Neural progenitor cell (in vitro differentiated cells): ENCODE data around the gene GABARAPL2. TPM values are rescaled to one million over a fixed set of nuclear protein-coding genes. Genes with fewer than 3 reads are reported as not detected.

Experiments used
- DNase-seq: peaks from one replicate; pipeline ENCODE4 v3.0.0-alpha.2; 2016; ENCODE audit warnings: low spot score
- H2AFZ ChIP-seq: fragments of 200-600 bp; sonication (generic); replicated peaks from 2 replicates; pipeline ENCODE4 v1.6.1; 2016; ENCODE audit warnings: antibody characterized with exemption
- H3F3A ChIP-seq: fragments of 200-600 bp; sonication (generic); 2 replicates; pipeline ENCODE4 v1.6.1; 2016; ENCODE audit warnings: antibody characterized with exemption, low read depth
- H3K27ac ChIP-seq: fragments of 200-600 bp; sonication (generic); 2 replicates; pipeline ENCODE4 v1.5.1; 2016; ENCODE audit warnings: mild to moderate bottlenecking
- H3K27me3 ChIP-seq: fragments of 200-600 bp; sonication (generic); 2 replicates; pipeline ENCODE4 v1.6.1; 2016; ENCODE audit warnings: mild to moderate bottlenecking, moderate library complexity
- H3K36me3 ChIP-seq: fragments of 200-600 bp; sonication (generic); 2 replicates; pipeline ENCODE4 v1.5.1; 2016
- H3K4me1 ChIP-seq: fragments of 200-600 bp; sonication (generic); 2 replicates; pipeline ENCODE4 v1.6.1; 2016; ENCODE audit warnings: mixed run types
- H3K4me2 ChIP-seq: fragments of 200-600 bp; sonication (generic); 2 replicates; pipeline ENCODE4 v1.6.1; 2016
- H3K4me3 ChIP-seq: fragments of 200-600 bp; sonication (generic); 2 replicates; pipeline ENCODE4 v1.5.1; 2016
- H3K79me2 ChIP-seq: fragments of 200-600 bp; sonication (generic); 2 replicates; pipeline ENCODE4 v1.6.1; 2016; ENCODE audit warnings: low read depth
- H3K9ac ChIP-seq: fragments of 200-600 bp; sonication (generic); 2 replicates; pipeline ENCODE4 v1.6.1; 2016
- H3K9me3 ChIP-seq: fragments of 200-600 bp; sonication (generic); 2 replicates; pipeline ENCODE4 v1.5.1; 2016; ENCODE audit warnings: low read depth
- H4K20me1 ChIP-seq: fragments of 200-600 bp; sonication (generic); 2 replicates; pipeline ENCODE4 v1.6.1; 2016; ENCODE audit warnings: low read depth
- H3K27ac Mint-ChIP-seq: 3 replicates; pipeline ENCODE4 v1.8.0; 2021; ENCODE audit warnings: mixed read lengths
- H3K27me3 Mint-ChIP-seq: 2 replicates; pipeline ENCODE4 v1.8.0; 2022; ENCODE audit warnings: low read depth, mild to moderate bottlenecking, inconsistent platforms, moderate library complexity, mixed read lengths; ENCODE audit not compliant: insufficient read depth
- H3K36me3 Mint-ChIP-seq: 3 replicates; pipeline ENCODE4 v1.8.0; 2021; ENCODE audit warnings: mixed read lengths
- H3K4me1 Mint-ChIP-seq: 3 replicates; pipeline ENCODE4 v1.8.0; 2021; ENCODE audit warnings: mixed read lengths
- H3K4me3 Mint-ChIP-seq: 3 replicates; pipeline ENCODE4 v1.8.0; 2021; ENCODE audit warnings: mild to moderate bottlenecking, moderate library complexity, mixed read lengths
- H3K9me3 Mint-ChIP-seq: 3 replicates; pipeline ENCODE4 v1.8.0; 2020; ENCODE audit warnings: mixed read lengths
- CTCF ChIP-seq: fragments of 200-600 bp; sonication (generic); IDR thresholded peaks from 2 replicates; pipeline ENCODE4 v1.5.1; 2017; ENCODE audit warnings: antibody characterized with exemption, mild to moderate bottlenecking
- EZH2 ChIP-seq: fragments of 200-600 bp; sonication (generic); IDR thresholded peaks from 2 replicates; pipeline ENCODE4 v1.6.1; 2017; ENCODE audit warnings: antibody characterized with exemption, mild to moderate bottlenecking, moderate library complexity
- EZH2phosphoT487 ChIP-seq: fragments of 200-600 bp; sonication (generic); IDR thresholded peaks from 2 replicates; pipeline ENCODE4 v1.6.1; 2017; ENCODE audit warnings: antibody characterized with exemption
- total RNA-seq: library from RNA; depleted of rRNA; stranded (reverse); fragments of >200 nt; gene quantifications from 2 replicates; pipeline ENCODE4 v1.2.3, GENCODE V29; 2015; ENCODE audit warnings: low replicate concordance

The GABARAPL2 gene
- total RNA-seq, 1 donor from 2014 or later, result 88.2 TPM

- Histone ChIP-seq H3F3A (peaks cover 4% of the 10 kb centered on the region), H3K27me3 (no peaks in the 10 kb centered on the region), H3K79me2 (no peaks in the 10 kb centered on the region), H3K36me3 (peaks cover 10% of the 10 kb centered on the region), H3K9me3 (no peaks in the 10 kb centered on the region), H3K4me2 (no peak overlapping the region), H3K27ac (no peak overlapping the region), H3K4me3 (no peak overlapping the region), H3K4me1 (no peaks in the 10 kb centered on the region), H3K9ac (no peak overlapping the region), H2AFZ (no peak overlapping the region), H4K20me1 (peaks cover 8% of the 10 kb centered on the region)
- peaks cover 3% of the 10 kb centered on the region for H3K27me3 Mint-ChIP-seq
- H3K27ac Mint-ChIP-seq, result no peak overlapping the region
- peaks cover 9% of the 10 kb centered on the region for H3K4me1 Mint-ChIP-seq
- no peak for DNase-seq
- peaks cover 40% of the 10 kb centered on the region for H3K36me3 Mint-ChIP-seq
- no peak for TF ChIP-seq EZH2
- no peak for TF ChIP-seq CTCF
- TF ChIP-seq EZH2phosphoT487, result no peak
- no peak overlapping the region for H3K4me3 Mint-ChIP-seq
- H3K9me3 Mint-ChIP-seq, result no peaks in the 10 kb centered on the region
Measured at GRCh38 chr16:75576384-75576811, 10.2 kb downstream of the GABARAPL2 start.

GRCh38 chr16:75578212-75578611 is 12.0 kb downstream of the GABARAPL2 start:
- no peak overlapping the region for H3K4me3 ChIP-seq
- no peak overlapping the region for H2AFZ ChIP-seq
- H3K36me3 Mint-ChIP-seq, result peaks cover 31% of the 10 kb centered on the region
- DNase-seq, result no peak
- H3K27me3 ChIP-seq, result no peaks in the 10 kb centered on the region
- no peaks in the 10 kb centered on the region for H3K4me1 ChIP-seq
- peaks cover 9% of the 10 kb centered on the region for H3K4me1 Mint-ChIP-seq
- no peak overlapping the region for H3K27ac ChIP-seq
- H3F3A ChIP-seq, result peaks cover 4% of the 10 kb centered on the region
- H3K36me3 ChIP-seq, result peaks cover 10% of the 10 kb centered on the region
- no peak overlapping the region for H3K4me3 Mint-ChIP-seq
- no peak overlapping the region for H3K9ac ChIP-seq
- TF ChIP-seq CTCF (no peak), EZH2 (no peak), EZH2phosphoT487 (no peak)
- H3K27me3 Mint-ChIP-seq, result peaks cover 3% of the 10 kb centered on the region
- H3K27ac Mint-ChIP-seq, result no peak overlapping the region
- H3K9me3 Mint-ChIP-seq, result no peaks in the 10 kb centered on the region
- H3K9me3 ChIP-seq, result no peaks in the 10 kb centered on the region
- peaks cover 7% of the 10 kb centered on the region for H4K20me1 ChIP-seq
- no peaks in the 10 kb centered on the region for H3K79me2 ChIP-seq
- H3K4me2 ChIP-seq, result no peak overlapping the region

- no peak overlapping the region for H3K4me3 ChIP-seq
- no peak overlapping the region for H3K27ac Mint-ChIP-seq
- no peaks in the 10 kb centered on the region for H3K9me3 ChIP-seq
- no peaks in the 10 kb centered on the region for H3K79me2 ChIP-seq
- no peak overlapping the region for H3K4me3 Mint-ChIP-seq
- no peaks in the 10 kb centered on the region for H3K4me1 ChIP-seq
- TF ChIP-seq EZH2, result no peak
- no peak for TF ChIP-seq CTCF
- TF ChIP-seq EZH2phosphoT487, result no peak
- DNase-seq, result no peak
- H4K20me1 ChIP-seq, result peaks cover 3% of the 10 kb centered on the region
- peaks cover 9% of the 10 kb centered on the region for H3K4me1 Mint-ChIP-seq
- no peaks in the 10 kb centered on the region for H3K27me3 ChIP-seq
- peaks cover 4% of the 10 kb centered on the region for H3F3A ChIP-seq
- no peak overlapping the region for H2AFZ ChIP-seq
- H3K36me3 Mint-ChIP-seq, result peaks cover 27% of the 10 kb centered on the region
- H3K36me3 ChIP-seq, result peaks cover 10% of the 10 kb centered on the region
- H3K9ac ChIP-seq, result no peak overlapping the region
- no peak overlapping the region for H3K27ac ChIP-seq
- peaks cover 3% of the 10 kb centered on the region for H3K27me3 Mint-ChIP-seq
- H3K9me3 Mint-ChIP-seq, result no peaks in the 10 kb centered on the region
- H3K4me2 ChIP-seq, result no peak overlapping the region
Measured at GRCh38 chr16:75578725-75579124, 12.5 kb downstream of the GABARAPL2 start.
